ENCODE measurements around the gene P2RY6.

DNA sequence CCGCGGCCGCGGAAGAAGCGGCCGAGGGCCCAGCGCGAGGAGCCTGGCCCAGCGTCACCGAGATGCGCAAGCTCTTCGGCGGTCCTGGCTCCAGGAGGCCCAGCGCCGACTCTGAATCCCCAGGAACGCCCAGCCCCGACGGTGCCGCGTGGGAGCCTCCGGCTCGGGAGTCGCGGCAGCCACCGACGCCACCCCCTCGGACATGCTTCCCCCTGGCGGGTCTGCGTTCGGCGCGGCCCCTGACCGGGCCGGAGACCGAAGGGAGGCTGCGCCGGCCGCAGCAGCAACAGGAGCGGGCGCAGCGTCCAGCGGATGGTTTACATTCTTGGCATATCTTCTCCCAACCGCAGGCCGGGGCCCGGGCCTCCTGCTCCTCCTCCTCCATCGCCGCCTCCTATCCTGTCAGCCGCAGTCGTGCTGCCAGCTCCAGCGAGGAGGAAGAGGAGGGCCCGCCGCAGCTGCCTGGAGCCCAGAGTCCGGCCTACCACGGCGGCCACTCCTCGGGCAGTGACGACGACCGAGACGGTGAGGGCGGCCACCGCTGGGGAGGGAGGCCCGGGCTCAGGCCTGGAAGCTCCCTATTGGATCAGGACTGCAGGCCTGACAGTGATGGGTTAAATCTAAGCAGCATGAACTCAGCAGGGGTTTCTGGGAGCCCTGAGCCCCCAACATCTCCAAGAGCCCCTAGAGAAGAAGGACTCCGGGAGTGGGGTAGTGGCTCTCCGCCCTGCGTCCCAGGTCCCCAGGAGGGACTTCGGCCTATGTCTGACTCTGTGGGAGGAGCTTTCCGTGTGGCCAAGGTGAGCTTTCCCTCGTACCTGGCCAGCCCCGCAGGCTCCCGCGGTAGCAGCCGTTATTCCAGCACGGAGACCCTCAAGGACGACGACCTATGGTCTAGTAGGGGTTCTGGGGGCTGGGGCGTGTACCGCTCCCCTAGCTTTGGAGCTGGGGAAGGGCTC, 37.1 kb downstream of the P2RY6 start:
- TF ChIP-seq, protein P1, sequence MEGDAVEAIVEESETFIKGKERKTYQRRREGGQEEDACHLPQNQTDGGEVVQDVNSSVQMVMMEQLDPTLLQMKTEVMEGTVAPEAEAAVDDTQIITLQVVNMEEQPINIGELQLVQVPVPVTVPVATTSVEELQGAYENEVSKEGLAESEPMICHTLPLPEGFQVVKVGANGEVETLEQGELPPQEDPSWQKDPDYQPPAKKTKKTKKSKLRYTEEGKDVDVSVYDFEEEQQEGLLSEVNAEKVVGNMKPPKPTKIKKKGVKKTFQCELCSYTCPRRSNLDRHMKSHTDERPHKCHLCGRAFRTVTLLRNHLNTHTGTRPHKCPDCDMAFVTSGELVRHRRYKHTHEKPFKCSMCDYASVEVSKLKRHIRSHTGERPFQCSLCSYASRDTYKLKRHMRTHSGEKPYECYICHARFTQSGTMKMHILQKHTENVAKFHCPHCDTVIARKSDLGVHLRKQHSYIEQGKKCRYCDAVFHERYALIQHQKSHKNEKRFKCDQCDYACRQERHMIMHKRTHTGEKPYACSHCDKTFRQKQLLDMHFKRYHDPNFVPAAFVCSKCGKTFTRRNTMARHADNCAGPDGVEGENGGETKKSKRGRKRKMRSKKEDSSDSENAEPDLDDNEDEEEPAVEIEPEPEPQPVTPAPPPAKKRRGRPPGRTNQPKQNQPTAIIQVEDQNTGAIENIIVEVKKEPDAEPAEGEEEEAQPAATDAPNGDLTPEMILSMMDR (conservative IDR thresholded peaks at IDR 0.05): no peak
- no peak for TF ChIP-seq ZFX (IDR thresholded peaks at IDR 0.05)
